WTC11 (cell line): ENCODE results near the gene CLHC1. TPM values are rescaled to one million over a fixed set of nuclear protein-coding genes. Genes with fewer than 3 reads are reported as not detected.

Experiments used
- ATAC-seq: fragments of 200-7000 bp; cut with Tn5 transposase; 2 replicates; pipeline ENCODE4 v1.10.0; 2021; ENCODE audit warnings: mild to moderate bottlenecking, moderate library complexity
- CTCF ChIA-PET: fragments of 300-600 bp; sonication (Branson Sonifier 250); formaldehyde crosslinking; loops from one replicate; lab custom pipeline; 2021; ENCODE audit warnings: antibody characterized with exemption; lab: Charles Lee
- POLR2A ChIA-PET: fragments of 350-600 bp; sonication (Branson Sonifier 250); formaldehyde crosslinking; loops from one replicate; lab custom pipeline; 2021; ENCODE audit warnings: antibody characterized with exemption; lab: Charles Lee
- DNase-seq: peaks from one replicate; pipeline ENCODE4 v3.0.0; 2021; ENCODE audit warnings: low spot score
- H3K27ac Mint-ChIP-seq: 2 replicates; pipeline ENCODE4 v1.8.0; 2021; ENCODE audit warnings: mixed read lengths
- H3K27me3 Mint-ChIP-seq: 2 replicates; pipeline ENCODE4 v1.8.0; 2021; ENCODE audit warnings: low read depth, mild to moderate bottlenecking, moderate library complexity, mixed read lengths
- H3K36me3 Mint-ChIP-seq: 2 replicates; pipeline ENCODE4 v1.8.0; 2021; ENCODE audit warnings: mixed read lengths
- H3K4me1 Mint-ChIP-seq: 2 replicates; pipeline ENCODE4 v1.8.0; 2022; ENCODE audit warnings: mixed read lengths
- H3K4me3 Mint-ChIP-seq: 2 replicates; pipeline ENCODE4 v1.8.0; 2021; ENCODE audit warnings: mild to moderate bottlenecking, moderate library complexity, mixed read lengths
- H3K9me3 Mint-ChIP-seq: 2 replicates; pipeline ENCODE4 v1.8.0; 2021; ENCODE audit warnings: mixed read lengths
- ATF3 ChIP-seq: sonication (generic); formaldehyde crosslinking; conservative IDR thresholded peaks from 2 replicates; pipeline ENCODE4 v1.8.1; 2022; ENCODE audit warnings: mild to moderate bottlenecking, missing genetic modification reagents
- ELF4 ChIP-seq: sonication (generic); formaldehyde crosslinking; IDR thresholded peaks from 2 replicates; pipeline ENCODE4 v1.8.1; 2022; ENCODE audit warnings: low read depth, mild to moderate bottlenecking, moderate library complexity, missing genetic modification reagents
- ETV6 ChIP-seq: sonication (generic); formaldehyde crosslinking; IDR thresholded peaks from 2 replicates; pipeline ENCODE4 v1.8.1; 2022; ENCODE audit warnings: mild to moderate bottlenecking, missing genetic modification reagents
- IRF2 ChIP-seq: sonication (generic); formaldehyde crosslinking; IDR thresholded peaks from 2 replicates; pipeline ENCODE4 v1.8.0; 2022; ENCODE audit warnings: low read depth, missing genetic modification reagents, borderline replicate concordance
- PRDM15 ChIP-seq: sonication (generic); formaldehyde crosslinking; IDR thresholded peaks from 2 replicates; pipeline ENCODE4 v1.8.0; 2022; ENCODE audit warnings: missing genetic modification reagents
- RORB ChIP-seq: fragments of 250-450 bp; sonication (Bioruptor Pico); IDR thresholded peaks from 2 replicates; pipeline ENCODE4 v1.9.0; 2021; ENCODE audit warnings: mild to moderate bottlenecking
- SMAD4 ChIP-seq: sonication (generic); formaldehyde crosslinking; IDR thresholded peaks from 2 replicates; pipeline ENCODE4 v1.8.0; 2022; ENCODE audit warnings: mild to moderate bottlenecking, missing genetic modification reagents
- SP1 ChIP-seq: sonication (generic); formaldehyde crosslinking; conservative IDR thresholded peaks from 2 replicates; pipeline ENCODE4 v1.8.1; 2022; ENCODE audit warnings: missing genetic modification reagents
- ZNF317 ChIP-seq: sonication (generic); formaldehyde crosslinking; IDR thresholded peaks from 2 replicates; pipeline ENCODE4 v1.8.1; 2023; ENCODE audit warnings: low read depth, mild to moderate bottlenecking, moderate library complexity, missing genetic modification reagents, borderline replicate concordance
- ZNF532 ChIP-seq: fragments of 250-450 bp; sonication (Bioruptor Pico); IDR thresholded peaks from 2 replicates; pipeline ENCODE4 v1.9.0; 2021; ENCODE audit warnings: mild to moderate bottlenecking, borderline replicate concordance
- total RNA-seq: library from RNA; stranded (reverse); gene quantifications from 3 replicates; pipeline ENCODE4 v1.2.3, GENCODE V29; 2021
- TF ChIP-seq, protein P1 (sequence below): sonication (generic); formaldehyde crosslinking; IDR thresholded peaks from 2 replicates; pipeline ENCODE4 v1.8.1; 2023; ENCODE audit warnings: mild to moderate bottlenecking, missing genetic modification reagents
- TF ChIP-seq, protein P2 (sequence below): sonication (generic); formaldehyde crosslinking; IDR thresholded peaks from 2 replicates; pipeline ENCODE4 v1.8.0; 2022; ENCODE audit warnings: mild to moderate bottlenecking, missing genetic modification reagents
- TF ChIP-seq, protein P3 (sequence below): sonication (generic); formaldehyde crosslinking; IDR thresholded peaks from 2 replicates; pipeline ENCODE4 v1.8.0; 2022; ENCODE audit warnings: mild to moderate bottlenecking, missing genetic modification reagents

CLHC1 gene
- total RNA-seq, 1 experiment from 2014 or later: 7.5 TPM

DNA sequence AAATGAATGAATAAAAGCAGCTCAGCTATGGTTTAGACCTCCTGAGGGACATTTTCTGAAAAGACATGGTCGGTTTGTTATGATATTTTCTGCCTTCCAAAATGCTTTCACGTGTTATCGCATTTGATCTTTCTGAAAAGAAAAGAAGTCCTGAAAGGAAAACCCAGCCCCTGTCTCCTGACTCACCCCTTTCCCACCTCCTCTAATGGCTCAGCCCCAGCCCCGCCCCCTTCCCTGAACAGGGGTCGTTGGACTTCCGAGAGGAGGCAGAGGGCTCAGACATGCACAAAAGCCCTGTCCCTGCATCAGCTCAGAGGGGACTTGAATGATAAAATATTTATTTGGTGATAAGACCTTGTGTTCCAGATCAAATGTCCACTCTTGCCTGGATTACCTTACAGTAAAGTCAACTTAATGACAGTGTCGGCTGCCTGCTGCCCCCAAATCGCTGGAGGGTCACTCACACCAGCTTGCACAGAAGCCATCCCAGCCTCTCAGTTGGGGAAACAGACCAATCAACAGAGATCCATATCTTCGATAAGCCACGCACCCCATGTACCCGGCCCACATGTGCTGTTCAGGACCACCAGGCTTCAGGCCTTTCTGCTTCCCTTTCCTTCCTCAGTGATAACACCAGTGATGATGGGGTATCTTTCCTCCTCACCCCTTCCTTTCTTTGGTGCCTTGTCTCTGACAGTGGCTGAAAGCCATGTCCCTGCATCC, 69.6 kb downstream of the CLHC1 start (continued):
- TF ChIP-seq, protein P1, sequence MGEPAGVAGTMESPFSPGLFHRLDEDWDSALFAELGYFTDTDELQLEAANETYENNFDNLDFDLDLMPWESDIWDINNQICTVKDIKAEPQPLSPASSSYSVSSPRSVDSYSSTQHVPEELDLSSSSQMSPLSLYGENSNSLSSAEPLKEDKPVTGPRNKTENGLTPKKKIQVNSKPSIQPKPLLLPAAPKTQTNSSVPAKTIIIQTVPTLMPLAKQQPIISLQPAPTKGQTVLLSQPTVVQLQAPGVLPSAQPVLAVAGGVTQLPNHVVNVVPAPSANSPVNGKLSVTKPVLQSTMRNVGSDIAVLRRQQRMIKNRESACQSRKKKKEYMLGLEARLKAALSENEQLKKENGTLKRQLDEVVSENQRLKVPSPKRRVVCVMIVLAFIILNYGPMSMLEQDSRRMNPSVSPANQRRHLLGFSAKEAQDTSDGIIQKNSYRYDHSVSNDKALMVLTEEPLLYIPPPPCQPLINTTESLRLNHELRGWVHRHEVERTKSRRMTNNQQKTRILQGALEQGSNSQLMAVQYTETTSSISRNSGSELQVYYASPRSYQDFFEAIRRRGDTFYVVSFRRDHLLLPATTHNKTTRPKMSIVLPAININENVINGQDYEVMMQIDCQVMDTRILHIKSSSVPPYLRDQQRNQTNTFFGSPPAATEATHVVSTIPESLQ: no peak
- TF ChIP-seq SMAD4: no peak
- TF ChIP-seq IRF2: no peak

GRCh38 chr2:55161295-55162210, 70.5 kb downstream of the CLHC1 start:
- H3K4me1 Mint-ChIP-seq: peaks cover 49% of the 10 kb centered on the region
- POLR2A ChIA-PET: interaction anchor here (0.6 to 2.5 kb wide), 2 partner anchors 33 to 111 kb away, joined by 3 to 8 read pairs; partner anchors contain the start of gene RTN4
- no peaks in the 10 kb centered on the region for H3K27me3 Mint-ChIP-seq
- TF ChIP-seq PRDM15: no peak
- CTCF ChIA-PET: interaction anchor here (1.9 kb wide), 1 partner anchor 113 kb away, joined by 6 read pairs; no protein-coding TSS in a partner anchor
- no peak overlapping the region for H3K27ac Mint-ChIP-seq
- DNase-seq: no peak
- H3K9me3 Mint-ChIP-seq: no peaks in the 10 kb centered on the region
- ATAC-seq: 0 out of 2 replicates have a peak, but pooled peaks have one; percentile 20
- no peak overlapping the region for H3K4me3 Mint-ChIP-seq
- H3K36me3 Mint-ChIP-seq: no peaks in the 10 kb centered on the region

DNA sequence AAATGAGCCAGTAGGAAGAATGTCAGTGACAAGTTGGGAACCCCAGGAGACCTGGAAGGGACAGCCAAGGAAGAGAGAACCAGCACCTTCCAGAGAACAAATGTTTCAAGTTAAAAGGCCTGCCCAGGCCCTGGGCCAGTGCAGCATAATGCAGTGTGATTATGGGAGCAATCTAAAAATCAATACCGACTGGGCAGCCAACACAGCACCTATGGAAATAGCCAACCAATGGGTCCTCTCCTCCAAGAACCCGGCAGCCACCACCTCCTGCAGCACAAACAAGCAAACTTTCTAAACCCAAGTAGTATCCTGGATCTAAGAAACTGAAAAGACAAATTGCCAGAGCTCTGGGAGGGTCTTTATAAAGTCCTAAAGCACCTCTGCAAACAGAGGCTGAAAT, 71.7 kb downstream of the CLHC1 start:
- no peaks in the 10 kb centered on the region for H3K27me3 Mint-ChIP-seq
- peaks cover 57% of the 10 kb centered on the region for H3K4me1 Mint-ChIP-seq
- no peaks in the 10 kb centered on the region for H3K9me3 Mint-ChIP-seq
- ATAC-seq: no peak
- no peaks in the 10 kb centered on the region for H3K36me3 Mint-ChIP-seq
- ChIA-PET POLR2A (no interaction called here), CTCF (no interaction called here)
- no peak overlapping the region for H3K4me3 Mint-ChIP-seq
- H3K27ac Mint-ChIP-seq: no peak overlapping the region
- TF ChIP-seq SP1: no peak
- TF ChIP-seq ELF4: no peak
- TF ChIP-seq, protein P2, sequence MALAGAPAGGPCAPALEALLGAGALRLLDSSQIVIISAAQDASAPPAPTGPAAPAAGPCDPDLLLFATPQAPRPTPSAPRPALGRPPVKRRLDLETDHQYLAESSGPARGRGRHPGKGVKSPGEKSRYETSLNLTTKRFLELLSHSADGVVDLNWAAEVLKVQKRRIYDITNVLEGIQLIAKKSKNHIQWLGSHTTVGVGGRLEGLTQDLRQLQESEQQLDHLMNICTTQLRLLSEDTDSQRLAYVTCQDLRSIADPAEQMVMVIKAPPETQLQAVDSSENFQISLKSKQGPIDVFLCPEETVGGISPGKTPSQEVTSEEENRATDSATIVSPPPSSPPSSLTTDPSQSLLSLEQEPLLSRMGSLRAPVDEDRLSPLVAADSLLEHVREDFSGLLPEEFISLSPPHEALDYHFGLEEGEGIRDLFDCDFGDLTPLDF (CRISPR knock-in tag): no peak
- no peak for TF ChIP-seq ZNF532
- no peak for TF ChIP-seq ETV6 (CRISPR knock-in tag)
- no peak for TF ChIP-seq ATF3 (CRISPR knock-in tag)
- TF ChIP-seq ZNF317 (CRISPR knock-in tag): no peak
- TF ChIP-seq, protein P3, sequence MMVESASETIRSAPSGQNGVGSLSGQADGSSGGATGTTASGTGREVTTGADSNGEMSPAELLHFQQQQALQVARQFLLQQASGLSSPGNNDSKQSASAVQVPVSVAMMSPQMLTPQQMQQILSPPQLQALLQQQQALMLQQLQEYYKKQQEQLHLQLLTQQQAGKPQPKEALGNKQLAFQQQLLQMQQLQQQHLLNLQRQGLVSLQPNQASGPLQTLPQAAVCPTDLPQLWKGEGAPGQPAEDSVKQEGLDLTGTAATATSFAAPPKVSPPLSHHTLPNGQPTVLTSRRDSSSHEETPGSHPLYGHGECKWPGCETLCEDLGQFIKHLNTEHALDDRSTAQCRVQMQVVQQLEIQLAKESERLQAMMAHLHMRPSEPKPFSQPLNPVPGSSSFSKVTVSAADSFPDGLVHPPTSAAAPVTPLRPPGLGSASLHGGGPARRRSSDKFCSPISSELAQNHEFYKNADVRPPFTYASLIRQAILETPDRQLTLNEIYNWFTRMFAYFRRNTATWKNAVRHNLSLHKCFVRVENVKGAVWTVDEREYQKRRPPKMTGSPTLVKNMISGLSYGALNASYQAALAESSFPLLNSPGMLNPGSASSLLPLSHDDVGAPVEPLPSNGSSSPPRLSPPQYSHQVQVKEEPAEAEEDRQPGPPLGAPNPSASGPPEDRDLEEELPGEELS (CRISPR knock-in tag): no peak
- TF ChIP-seq RORB: no peak
- TF ChIP-seq, all 79 proteins: peak for 0
- no peak for DNase-seq
